GM19043 (cell line): Measurements from ENCODE around the gene RANBP10.

Experiments
- ATAC-seq: cut with Tn5 transposase; IDR thresholded peaks from one replicate; pipeline ENCODE4 v1.9.1; 2021; ENCODE audit warnings: low read depth; ENCODE audit not compliant: unreplicated experiment

The RANBP10 gene

DNA sequence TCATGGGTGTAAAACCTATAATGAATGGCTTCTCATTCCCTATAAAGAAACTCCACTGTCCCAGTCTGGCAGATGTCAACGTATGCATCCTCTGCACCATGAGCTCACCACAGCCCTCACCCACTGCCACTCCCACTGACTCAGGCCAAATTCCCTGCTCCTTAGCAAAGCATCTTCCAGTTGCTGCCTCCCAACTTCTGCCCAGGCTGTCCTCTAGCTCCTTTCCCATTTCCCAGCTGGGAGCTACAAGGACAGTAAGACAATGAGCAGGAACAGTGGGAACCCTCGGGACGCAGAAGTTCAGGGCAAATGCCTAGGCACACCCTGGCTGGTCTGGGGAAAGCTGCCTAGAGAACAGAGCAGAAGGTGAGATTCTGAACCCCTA is 26.7 kb upstream of the RANBP10 start:
- no peak for ATAC-seq

DNA sequence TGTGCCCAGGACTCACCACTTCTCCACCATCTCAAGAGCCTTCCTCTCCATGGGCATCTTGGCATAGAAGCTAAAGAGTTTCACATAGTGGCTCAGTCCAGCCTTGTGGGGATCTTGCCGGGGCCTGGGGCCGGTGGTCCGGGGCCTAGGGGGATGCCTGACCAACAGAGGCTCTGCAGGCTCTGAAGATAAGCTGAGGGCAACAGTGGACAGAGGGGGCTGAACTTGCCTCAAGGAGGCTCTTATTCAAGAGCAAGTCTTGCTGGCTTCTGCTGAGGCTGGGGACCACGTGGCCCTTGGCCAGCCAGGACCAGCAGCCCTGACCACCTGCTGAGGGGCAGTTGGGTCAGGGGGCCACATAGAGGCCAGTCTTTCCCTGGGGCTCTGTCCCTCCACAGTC is 22.3 kb upstream of the RANBP10 start:
- ATAC-seq: no peak

DNA sequence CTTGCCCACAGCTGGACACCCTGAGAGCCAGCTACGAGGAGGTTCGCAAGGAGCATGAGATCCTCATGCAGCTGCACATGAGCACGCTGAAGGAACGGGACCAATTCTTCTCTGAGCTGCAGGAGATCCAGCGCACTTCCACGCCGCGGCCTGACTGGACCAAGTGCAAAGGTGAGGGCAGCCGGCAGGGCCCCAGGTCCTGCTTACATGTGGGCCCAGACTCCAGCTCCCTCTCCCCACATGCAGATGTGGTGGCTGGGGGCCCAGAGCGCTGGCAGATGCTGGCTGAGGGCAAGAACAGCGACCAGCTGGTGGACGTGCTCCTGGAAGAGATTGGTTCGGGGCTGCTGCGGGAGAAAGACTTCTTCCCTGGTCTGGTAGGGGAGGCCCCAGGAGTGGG is 19.5 kb upstream of the RANBP10 start:
- ATAC-seq: no peak

DNA sequence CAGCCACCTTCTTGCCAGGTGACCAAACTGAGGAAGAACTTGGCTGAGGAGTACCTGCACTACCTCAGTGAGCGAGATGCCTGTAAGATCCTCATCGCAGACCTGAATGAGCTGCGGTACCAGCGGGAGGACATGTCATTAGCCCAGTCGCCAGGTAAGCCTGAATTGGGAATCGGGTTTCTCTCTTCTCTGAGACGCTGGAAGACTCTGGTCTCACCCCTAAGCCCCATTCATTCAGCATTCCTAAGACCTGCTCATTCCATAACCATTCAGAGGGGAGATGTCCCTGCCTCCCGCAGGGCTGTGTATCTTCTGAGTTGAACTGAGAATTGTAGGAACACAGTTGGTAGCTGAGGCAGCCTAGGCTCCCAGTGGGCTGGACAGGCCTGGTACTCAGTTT is 18.8 kb upstream of the RANBP10 start:
- no peak for ATAC-seq

DNA sequence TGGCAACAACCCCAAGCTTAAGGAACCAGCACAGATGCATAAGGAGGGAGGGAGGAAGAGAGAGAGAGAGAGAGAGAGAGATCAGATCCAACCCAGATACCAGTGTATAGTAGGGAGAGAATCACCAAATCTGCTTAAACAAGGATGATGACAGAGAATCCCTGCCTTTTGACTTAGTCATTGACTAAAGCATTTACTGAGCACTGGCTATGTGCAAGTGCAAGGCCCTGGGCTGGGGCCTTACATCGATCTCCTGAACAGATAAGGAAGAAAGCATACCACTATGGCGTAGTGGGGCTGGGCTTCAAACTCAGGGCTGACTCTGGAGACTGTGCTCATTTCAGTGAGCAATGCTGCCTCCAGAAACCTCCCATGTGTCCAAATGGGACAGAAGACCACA is 16.2 kb upstream of the RANBP10 start:
- no peak for ATAC-seq

DNA sequence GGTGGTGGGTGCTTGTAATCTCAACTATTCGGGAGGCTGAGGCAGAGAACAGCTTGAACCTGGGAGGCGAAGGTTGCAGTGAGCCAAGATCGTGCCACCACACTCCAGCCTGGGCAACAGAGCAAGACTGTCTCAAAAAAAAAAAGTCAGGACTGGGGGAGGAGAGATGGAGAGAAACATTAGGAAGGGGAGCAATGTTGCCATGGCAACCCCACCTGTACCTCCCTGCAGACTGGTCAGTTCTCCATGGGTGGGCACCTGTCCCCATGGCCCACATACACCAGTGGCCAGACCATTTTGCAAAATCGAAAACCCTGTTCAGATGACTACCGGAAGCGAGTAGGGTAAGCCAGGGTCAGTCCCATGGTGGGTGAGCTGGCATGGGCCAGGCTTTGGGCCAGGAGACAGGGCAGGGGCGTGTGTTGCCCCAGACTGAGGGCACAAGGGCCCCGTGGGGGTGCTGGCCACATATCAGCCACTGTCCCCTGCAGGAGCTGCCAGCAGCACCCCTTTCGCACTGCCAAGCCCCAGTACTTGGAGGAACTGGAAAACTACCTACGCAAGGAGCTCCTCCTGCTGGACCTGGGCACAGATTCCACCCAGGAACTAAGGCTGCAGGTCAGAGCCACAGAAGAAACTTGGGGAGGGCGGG is 14.4 kb upstream of the RANBP10 start:
- ATAC-seq: no peak

DNA sequence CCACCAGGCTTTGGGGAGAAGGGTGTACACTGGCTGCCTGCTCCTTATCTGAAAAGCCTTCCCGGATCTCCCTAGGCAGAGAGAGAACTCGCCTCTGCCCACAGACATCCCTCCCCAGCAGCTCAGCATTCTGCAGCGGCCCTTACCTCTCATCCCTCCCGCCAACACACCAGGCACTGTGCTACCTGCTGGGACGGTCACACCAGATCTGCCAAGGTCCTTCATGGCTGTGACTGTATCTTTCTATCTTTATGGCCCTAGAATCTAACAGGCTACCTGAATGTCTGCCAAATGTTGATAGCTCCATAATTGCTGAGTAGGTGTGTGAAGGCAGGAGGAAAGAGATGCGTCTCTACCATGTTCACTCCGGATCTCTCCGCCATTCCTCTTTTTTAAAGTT is 8.2 kb upstream of the RANBP10 start:
- no peak for ATAC-seq

DNA sequence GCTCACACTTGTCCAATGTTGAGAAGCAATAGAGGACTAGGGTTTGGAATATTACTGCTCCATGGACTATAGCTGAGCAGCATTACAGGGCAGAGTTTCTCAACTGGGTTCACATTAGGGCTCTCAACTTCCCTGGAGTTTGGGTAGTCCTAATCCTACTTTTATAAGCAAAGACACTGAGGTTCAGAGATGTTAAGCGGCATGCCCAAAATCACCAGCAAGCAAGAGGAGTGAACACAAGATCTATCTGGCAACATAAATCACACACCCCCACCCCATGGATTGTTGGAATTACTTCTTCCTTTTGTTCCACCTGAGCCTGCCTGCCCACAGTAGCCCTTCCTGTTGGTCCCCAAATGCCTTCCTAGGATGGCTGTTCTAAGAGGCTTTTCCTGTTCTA is 5.5 kb upstream of the RANBP10 start:
- no peak for ATAC-seq

DNA sequence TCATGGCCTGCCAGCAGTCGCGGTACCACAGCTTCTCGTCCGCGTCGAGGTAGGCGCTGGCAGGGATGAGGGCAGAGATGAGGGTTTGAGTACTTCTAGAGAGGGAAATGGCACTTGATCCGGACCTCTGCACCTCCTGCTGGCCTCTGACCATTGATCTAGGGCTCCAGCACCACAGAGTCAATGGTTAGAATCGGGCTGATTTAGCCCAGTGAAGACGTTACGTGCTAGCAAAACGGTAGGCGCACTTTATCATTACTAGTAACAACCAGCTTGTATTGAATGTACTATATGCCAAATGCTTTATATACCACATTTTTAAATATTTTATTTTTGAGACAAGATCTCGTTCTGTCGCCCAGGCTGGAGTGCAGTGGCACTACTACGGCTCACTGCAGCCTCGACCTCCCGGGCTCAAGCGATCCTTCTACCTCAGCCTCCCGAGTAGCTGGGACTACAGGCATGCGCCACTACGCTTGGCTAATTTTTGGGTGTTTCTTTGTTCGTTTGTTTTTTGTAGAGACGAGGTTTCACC is 855 bp upstream of the RANBP10 start:
- ATAC-seq: peak; percentile 2

DNA sequence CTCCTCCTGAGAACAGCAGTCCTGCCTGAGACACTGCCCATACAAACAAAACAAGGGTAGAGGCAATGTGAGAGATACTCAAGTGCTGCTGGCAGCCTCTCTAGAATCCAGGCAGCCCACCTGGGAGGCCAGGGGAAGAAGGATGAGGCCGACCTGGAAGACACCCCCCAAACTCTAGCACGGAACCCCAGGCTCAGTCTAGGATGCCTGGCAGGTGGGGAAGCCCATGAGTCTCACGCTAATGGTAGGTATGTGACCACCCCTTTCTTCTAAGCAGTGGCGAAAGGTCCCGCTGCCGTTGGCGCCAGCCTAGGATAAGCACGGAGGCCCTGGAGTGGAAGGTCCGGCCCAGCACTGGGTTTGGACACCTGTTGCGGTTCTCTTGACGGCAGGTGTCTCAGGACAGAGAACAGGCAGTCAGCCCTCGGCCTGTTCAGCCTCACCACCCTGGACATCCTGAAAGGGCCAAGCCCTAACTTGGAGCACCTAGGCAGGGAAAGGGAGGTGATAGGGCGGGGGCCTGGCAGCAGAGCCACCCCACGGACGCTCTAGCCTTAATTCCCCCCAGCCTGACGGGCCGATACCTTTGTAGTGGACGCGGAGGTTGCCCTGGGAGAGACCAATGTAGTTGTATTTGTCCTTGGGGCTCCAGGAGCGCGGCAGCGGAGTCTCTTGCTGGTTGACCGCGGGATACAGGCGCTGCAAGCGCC is 487 bp downstream of the RANBP10 start:
- ATAC-seq: no peak

DNA sequence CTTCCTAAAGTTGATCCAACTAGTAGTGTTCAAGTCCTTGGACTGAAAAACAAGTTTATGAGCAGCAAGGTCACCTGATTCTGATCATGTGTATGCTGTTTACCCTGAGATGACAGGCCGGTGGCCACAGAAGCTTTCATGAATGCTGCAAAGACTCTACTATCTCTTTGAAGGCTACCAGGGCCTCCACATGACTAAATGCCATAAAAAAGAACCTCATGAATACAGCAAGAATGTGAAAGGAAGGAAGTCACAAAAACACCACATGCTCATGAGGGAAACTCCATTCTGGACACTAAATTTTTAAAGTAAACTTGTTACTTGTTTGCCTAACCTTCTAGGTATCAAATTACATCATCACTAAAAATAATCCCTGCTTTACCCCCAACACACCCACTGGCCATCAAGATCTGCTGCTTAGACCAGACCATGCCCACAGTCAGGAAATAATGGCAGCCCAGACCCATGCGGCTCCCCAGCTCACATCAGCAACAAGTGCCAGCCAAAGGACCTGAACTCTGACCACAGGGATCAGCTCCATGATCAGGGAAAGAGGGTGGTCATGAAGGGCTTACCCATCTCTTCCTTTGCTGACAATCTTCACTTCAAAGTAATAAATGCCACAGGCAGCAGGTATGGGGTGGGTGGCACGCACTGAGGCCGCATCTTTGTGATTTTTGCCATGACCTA is 1.4 kb downstream of the RANBP10 start:
- ATAC-seq: no peak

DNA sequence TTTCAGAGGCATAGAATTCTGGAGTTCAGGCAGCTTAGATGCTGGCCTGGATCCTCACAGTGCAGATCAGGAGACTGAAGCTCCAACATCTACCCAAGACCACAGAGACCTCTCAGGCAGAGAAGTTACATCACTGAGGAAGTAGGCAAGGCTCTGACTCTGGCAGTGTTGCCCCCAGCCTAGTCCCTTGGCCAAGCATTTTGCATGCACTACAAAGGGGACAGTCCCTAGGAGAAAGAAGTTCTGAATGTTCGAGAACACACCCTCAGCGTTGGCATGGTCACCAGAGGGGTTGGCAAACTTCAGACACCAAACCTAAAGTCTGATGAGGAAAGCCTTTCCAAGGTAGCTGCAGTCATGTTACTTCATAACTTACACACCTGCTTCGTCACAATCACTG is 2.5 kb downstream of the RANBP10 start:
- no peak for ATAC-seq

DNA sequence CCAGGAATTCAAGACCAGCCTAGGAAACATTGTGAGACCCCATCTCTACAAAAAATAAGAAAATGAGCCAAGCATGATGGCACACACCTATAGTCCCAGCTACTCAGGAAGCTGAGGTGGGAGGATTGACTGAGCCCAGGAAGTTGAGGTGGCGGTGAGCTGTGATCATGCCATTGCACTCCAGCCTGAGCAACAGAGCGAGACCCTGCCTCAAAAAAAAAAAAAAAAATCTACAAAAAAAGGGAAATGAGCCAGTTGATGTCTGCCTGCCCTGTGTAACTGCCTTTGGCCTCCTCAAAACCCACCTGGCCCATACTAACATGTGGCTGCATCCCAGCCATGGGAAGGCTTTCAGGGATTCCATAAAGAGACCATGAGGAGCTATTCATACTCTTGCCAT is 4.5 kb downstream of the RANBP10 start:
- ATAC-seq: no peak

DNA sequence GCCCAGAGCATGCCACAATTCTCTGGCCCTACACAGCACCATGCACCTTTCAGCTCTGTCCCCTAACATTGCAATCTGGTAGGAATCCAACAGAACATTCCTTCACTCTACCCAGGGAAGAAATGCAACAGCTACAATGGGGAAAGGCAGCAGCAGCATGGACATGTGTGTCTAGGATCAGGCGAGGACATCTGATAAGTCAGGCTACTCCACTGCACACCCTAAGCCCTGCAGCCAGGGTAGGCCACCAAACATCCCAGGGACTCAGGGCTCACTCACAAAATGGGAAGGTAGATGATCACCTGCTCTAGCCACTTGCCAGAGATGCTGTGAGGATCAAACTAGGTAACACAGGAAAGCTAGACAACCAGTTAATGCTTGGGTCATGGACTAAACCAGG is 5.1 kb downstream of the RANBP10 start:
- no peak for ATAC-seq

DNA sequence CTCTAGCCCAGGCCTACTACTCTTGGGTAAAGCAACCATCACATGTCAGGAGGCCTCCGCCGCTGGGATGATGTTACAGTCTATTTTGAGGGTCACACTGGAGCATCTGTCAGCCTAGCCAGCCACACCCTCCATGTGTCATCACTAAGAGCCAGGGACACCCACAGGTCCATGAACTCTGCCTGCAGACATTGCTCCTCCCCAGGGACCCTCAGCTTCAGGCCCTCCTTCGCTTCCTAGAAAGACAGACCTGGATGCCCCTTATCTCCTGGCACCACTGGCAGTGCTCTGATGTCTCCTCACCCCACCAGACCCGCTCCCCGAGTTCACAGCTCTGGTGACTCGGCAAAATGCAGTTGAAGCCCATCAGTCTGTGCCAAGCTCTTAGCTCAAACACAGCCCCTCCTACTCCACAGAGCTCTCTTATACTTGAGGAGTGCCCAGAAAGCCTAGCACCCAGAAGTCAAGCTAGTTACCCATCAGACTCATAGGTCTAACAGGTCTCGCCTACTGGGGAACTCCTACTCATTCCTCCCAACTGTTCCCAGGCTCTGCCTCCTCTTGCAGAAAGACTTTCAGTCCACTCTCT is 5.9 kb downstream of the RANBP10 start:
- ATAC-seq: no peak

DNA sequence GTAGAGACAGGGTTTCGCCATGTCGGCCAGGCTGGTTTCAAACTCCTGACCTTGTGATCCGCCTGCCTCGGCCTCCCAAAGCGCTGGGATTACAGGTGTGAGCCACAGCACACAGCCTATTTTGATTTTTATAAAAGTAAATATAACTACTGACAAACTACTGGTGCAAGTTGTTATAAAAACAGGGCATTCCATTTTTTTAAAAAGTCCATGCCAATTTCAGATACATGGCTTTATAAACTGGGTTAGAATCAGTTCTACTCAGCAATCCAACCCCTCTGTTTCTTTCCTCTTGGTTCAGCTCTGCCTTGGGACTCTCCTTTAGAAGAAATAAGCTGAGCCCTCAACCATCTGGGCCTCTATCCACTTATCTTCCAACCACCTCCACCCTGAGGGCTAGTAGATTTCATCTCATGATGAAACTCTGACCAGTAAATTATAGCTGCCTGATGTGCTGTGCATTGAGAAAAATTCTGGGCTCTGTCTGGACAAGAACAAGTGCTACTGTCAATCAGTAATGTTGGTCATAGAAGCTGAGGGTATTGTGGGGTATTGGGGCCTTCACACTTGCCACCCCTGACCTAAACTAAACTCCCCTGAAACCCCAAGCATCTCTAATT is 10.2 kb downstream of the RANBP10 start:
- ATAC-seq: no peak

DNA sequence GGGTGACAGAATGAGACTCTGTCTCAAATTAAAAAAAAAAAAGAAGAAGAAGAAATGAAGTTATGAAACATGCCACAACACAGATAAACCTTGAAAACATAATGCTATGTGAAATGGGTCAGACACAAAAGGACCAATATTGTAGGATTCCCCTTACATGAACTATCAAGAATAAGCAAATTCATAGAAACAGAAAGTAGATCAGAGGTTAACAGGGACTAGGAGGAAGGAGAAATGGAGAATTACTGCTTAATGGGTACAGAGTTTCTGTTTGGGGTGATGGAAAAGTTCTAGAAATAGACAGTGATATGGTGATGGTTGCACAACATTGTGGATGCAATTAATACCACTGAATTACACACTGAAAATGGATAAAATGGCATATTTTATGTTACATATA is 16.3 kb downstream of the RANBP10 start:
- no peak for ATAC-seq

DNA sequence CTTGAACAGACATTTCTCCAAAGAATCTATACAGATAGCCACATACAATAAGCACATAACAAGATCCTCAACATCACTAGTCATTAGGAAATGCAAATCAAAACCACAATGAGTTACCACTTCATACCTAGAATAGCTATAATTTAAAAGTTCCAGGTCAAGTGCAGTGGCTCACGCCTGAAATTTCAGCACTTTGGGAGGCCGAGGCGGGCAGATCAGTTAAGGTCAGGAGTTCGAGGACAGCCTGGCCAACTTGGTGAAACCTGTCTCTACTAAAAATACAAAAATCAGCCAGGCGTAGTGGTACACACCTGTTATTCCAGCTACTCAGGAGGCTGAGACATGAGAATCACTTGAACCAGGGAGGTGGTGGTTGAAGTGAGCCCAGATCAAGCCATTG is 19.9 kb downstream of the RANBP10 start:
- ATAC-seq: no peak

DNA sequence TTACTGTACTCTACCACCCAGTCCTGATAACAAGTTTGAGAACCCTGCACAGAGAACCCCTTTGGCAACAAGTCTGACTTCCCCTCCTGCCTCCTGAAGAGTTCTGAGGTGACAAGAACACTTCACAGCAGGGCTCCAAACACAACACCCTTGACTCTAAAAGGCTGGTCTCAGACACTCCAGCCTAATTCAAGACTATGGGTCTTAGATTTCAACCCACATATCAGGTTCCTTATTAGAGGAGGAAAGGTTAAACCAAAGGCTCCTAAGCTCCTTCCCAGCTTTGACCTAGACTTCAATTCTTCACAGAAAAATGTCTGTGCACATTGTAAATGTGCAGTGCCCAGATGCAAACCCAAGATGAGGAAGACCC is 23.0 kb downstream of the RANBP10 start:
- ATAC-seq: no peak

DNA sequence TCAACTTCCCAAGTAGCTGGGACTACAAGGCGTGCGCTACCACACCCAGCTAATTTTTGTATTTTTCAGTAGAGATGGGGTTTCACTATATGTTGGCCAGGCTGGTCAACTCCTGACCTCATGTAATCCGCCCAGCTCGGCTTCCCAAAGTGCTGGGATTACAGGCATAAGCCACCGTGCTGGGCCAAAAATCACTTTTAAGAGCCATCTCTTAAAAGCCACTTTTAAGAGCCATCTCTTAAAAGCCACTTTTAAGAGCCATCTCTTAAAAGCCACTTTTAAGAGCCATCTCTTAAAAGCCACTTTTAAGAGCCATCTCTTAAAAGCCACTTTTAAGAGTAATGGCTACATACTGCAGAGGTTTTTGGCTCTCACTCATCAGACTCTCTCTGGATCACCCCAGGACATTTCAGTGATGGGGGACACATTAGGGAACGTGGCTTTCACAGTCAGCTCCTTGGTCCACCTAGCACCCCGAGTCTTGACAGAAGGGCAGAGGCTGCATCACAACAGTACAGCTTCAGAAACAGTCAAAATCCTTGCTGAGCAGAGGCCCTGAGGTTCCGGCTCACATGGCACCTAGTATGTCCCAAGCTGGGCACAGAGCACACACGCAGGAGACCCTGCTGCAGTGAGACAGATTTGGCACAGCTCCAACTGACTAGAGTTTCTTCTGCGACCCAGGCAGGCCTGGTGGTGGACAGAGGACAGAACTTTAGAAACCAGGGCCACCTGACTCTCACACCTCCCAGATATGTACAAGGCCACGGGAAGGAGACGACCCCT is 23.6 kb downstream of the RANBP10 start:
- no peak for ATAC-seq
